ENCODE data around the gene LONP1.

- TF ChIP-seq CTCF (IDR thresholded peaks at IDR 0.05) (no peak), SIN3A (IDR thresholded peaks at IDR 0.05; ENCODE audit: borderline replicate concordance, low read depth, low read length) (no peak), TEAD4 (IDR thresholded peaks at IDR 0.05; ENCODE audit: borderline replicate concordance, insufficient read depth) (no peak), POLR2AphosphoS5 (IDR thresholded peaks at IDR 0.05; ENCODE audit: low read depth, low read length) (no peak), FOXM1 (IDR thresholded peaks at IDR 0.05; ENCODE audit: low read depth) (no peak), USF1 (IDR thresholded peaks at IDR 0.05; ENCODE audit: borderline replicate concordance, low read depth) (no peak), RCOR1 (IDR thresholded peaks at IDR 0.05; ENCODE audit: low read length) (no peak)
These were observed 36.6 kb downstream of the LONP1 start for GRCh38 chr19:5683177-5683886.
